Stimulated activated CD4-positive, alpha-beta T cell treated with anti-CD3 and anti-CD28 coated beads, Interleukin-1b, Interleukin-23, amount 100 ng/mL, for 24 hours (primary cell): Measurements from ENCODE around the gene CH25H.

Experiments used
- DNase-seq, 4 experiments: peaks; one replicate each; pipeline ENCODE4 v3.0.0-alpha.2; 2020; ENCODE audit warnings: low read depth in 4 of 4, low spot score in 1 of 4

CH25H gene

DNA sequence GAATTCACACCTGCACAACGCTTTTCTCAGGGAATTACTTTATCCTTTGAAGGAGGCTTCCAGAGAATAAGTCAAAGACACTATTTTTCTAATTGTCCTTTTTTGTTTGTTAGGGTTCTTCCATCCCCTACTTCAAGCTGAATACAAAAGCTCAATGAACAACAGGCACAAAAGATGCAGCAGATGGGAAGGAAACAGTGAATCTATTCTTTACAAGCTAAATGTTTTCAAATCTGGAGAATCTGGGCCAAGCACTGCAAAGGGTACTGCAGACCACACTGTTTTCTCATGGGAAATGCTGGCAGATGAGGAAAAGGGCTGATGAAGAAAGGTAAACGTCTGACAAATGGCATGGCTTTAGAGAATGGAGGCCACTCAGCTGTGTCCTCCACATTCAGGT is 25.9 kb upstream of the CH25H start:
- DNase-seq = no peak

- no peak for DNase-seq
These were observed 21.8 kb upstream of the CH25H start for GRCh38 chr10:89228962-89229361.

DNA sequence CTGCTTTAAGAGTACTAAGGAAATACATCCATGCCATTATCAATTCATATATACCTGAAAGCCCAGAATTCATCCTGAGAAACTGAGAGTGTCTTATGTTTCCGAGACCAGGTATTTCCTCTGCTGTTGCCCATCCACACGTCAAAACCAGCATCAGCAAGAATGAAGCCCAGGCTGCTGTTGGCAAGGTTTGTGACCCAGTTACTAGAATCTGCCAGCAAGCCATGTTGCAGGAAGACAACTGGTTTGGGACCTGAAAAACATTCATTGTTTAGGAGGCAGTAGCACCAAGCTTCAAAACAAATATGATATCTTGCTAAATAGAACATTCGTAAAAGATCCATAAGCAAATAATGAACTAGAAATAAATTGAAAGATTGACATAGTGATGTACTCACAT is 21.0 kb upstream of the CH25H start:
- DNase-seq = no peak

DNA sequence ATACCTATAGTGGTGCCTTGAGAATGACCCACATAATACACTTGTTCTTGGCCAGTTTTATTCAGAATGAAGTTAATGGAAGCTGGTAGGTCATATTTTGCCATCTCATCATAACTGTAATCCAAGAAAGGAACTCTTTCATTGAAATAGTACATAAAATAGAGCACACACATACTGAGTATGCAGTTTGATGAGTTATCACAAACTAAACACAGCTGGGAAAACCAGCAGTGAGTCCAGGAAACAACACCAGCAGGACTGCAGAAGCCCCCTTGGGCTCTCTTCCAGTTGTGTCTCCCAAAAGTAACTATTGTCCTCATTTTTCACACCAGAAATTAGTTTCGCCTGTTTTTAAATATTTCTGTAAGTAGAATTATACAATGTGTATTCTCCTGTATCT is 19.8 kb upstream of the CH25H start:
- DNase-seq = no peak

GRCh38 chr10:89224739-89225443 is 17.8 kb upstream of the CH25H start:
- no peak for DNase-seq

DNA sequence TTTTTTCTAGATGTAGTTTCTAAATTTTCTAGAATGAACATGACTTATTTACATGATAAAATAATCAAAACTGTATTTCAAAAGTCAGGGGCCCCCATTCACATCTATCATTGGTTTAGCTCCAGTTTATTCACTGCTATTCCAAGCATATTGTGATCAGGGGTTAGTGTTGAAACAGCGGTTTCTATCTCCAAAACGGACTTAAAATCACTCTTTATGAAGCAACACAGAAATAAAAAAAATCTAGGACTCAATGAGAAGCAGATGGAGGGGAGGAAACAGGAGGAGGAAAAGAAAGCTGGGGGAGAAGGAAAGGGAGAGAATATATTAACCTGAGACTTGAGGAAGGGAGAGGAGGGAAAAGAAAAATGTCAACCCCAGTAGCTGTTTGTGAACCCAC is 14.8 kb upstream of the CH25H start:
- no peak for DNase-seq

- DNase-seq = no peak
These were observed 12.5 kb upstream of the CH25H start for GRCh38 chr10:89219513-89220218.

DNA sequence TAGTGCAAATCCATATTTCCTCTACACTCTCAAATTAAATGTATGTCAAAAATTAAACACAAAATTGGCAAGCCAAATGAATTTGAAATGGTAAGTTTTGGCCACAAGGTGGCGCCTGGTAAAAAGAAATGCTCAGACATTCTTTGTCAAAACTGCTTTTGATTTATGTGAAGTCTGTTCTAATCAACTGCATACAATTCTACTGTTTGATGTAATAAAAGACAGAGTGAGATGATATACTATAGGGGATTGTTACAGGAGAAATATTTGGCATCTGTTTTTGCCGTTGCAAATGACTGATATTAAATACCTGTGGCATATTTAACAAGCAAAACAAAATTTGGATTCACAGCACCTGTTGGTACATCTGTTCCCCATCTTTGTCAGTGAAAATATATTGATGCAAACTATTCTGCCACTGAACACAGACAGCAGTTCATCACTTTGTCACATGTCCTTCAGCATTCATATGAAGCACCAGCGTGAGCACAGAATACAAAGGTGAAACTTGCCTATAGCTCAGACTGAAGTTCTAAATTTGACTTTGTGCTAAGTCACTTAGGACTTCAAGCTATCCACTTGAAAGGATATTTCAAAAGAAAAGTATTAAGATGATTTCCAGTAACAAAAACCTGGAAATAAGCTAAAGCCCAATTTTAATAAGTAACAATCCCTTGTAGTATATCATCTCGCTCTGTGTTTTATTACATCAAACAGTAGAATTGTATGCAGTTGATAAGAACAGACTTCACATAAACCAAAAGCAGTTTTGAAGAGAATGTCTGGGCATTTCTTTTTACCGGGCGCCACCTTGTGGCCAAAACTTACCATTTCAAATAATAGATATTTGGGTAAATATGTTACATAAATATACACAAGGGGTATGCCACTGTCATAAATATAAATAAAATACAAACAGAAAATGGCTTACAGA is 10.2 kb upstream of the CH25H start:
- peak; percentile 32 to 51 (median 48) for DNase-seq

DNA sequence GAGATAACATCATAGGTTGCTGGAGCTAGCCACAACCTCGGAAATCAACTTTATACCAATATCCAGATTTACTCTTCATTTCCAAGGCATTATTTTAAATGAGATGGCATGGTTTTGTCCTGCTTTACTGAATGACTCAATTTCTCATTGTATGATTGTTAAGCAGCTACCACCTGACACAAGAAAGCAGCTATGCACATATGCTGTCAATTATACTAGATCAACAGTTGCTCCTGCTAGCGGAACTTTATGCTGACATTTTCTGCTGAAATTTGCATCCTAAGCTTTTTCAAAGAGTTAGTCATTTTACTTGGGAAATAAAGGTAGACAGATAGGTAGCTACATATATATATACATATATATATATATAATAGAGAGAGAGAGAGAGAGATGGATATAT is 8.9 kb upstream of the CH25H start:
- DNase-seq = no peak

GRCh38 chr10:89215511-89215910 is 8.4 kb upstream of the CH25H start:
- no peak for DNase-seq

- no peak for DNase-seq
These were observed 7.5 kb upstream of the CH25H start for GRCh38 chr10:89214566-89215165.

DNA sequence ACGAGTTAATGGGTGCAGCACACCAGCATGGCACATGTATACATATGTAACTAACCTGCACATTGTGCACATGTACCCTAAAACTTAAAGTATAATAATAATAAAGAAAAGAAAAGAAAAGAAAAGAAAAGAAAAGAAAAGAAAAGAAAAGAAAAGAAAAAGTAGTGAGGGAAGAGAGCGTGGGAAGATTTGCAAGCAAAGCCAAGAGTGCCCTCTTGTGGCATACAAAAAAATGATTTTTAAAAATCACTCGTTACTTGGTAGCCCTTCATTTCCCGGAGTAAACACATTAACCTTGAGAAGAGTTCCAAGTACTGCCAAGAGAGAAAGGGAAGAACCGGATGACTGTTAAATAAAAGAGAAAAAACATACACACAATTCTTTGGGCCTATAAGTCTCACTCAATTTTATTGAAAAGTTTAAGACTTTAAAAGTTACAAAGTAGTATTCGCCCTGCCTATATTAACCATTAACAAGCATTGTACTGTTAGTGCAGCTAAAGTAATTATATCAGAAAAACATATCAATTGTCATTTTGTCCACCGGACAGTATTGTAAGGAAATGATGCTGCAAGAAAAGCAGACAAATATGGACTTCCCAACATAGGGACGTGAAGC is 6.2 kb upstream of the CH25H start:
- DNase-seq = no peak

DNA sequence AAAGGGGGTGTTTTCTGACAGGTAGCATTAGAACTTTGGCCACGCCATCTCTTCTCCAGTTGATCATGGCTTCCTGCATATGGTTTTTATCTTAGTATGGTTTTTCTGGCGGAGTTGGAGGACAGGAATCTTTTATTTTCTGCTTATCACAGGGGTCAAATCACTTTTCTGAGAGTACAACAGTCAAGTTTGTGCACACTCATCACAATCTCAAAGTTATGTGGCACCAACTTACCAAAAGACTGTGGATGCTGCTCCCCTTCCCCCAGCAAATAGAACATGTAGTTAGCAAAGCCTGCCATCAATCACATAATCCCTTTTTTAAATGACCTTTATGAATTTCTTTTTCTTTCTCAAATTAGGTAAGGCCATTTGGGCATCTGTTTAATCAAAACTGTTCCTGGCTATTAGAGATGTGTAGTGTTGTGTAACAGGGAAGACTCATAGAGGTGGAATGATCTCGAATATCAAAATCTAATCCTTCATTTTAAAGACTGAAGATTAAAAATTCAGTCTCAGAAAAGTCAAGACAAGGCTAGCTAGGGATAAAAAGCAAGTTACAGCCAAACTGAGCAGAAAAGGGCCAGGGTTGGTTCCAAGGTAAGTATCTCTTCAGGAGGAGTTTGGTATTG is 3.8 kb upstream of the CH25H start:
- no peak for DNase-seq

- DNase-seq = no peak
These were observed 2.6 kb upstream of the CH25H start for GRCh38 chr10:89209718-89210117.

DNA sequence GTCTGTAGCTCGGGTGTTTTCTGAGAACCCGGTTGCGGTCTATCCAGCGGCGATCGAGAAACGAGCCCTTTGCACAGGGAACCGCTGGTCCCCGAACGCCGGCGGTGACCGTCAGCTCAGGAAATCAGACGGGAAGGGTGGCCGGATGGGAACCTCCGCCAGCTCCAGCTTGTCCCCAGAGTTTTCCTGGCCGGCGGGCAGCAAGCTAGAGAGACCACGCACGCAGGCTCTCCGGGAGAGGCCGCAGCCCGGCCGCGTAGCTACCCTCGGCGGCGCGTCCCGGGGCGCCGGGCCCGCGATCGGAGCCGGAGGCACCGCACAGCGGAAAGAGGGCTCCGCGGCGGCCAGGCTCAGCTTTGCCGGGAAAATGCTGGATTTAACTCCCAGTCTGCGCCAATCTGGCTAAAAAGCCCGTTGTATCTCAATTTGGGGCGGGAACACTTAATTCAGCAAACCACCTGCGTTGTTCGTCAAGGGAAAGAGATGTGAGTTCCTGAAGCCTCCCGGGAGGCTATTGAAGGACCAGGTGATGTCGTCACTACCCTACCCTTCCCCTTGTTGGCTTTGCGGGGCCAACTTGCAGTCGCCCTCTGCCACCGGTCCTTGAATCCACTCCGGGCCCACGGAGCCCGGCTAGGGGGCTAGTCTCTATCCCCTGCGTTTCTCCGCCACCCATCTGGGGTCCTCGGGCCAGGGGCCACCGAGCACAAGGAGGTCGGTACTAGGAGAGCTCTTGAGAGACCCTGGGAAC is 859 bp upstream of the CH25H start:
- DNase-seq = no peak

DNA sequence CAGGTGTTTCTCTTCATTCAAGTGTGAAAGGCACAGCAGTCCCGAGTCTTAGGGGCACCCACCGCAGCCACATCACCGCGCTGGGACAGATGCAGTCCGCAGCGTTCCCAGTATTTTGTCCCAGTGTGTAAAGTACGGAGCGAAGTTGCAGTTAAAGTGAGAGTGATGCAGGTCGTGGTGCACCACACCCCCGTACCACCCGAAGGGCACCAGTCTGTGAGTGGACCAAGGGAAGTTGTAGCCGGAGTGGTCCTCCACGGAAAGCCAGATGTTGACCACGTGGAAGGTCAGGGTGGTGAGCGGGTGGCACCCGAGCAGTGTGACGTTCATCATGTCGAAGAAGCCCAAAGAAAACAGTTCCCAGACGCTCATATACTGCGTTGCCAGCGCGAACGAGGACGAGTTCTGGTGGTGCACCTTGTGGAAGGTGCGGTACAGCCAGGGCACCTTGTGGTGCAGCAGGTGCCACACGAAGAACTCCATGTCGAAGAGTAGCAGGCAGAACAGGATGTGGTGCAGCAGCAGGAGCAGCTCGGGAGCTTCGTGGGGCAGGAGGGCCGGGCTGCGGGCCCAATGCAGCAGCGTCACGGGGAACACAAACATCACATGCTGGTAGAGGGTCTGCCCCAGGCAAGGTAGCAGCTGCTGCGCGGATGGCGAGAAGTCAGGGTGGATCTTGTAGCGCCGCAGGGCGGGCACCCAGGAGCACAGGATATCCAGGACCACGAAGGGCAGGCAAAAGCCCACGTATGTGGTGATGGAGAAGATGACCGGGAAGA is 526 bp downstream of the CH25H start:
- peak in 1 of 4 experiments; percentile 6 for DNase-seq

DNA sequence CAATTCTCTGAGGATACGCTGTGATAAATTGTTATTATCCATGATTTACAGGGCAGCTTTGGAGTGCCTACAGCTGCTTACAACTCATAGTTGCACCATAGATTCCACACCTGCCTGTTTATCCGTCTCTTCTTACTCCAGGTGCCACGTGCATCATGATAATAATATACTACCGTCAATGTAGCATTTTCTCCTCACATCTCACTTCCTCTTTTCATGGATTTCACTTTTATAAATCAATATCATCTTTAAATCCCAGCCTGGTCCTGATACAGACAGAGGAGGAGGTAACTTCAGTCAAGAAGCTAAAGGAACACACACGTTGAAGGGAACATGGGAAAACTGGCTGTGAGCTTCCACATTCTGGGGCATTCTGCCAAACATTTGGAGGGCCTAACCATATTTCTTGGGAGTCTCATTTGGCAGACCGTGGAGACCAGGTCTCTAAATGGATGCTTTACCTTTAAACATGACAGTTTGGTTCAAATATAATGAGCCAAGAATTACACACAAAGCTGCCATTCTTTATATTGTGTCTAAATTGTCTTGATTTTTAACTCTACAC is 2.4 kb downstream of the CH25H start:
- DNase-seq = no peak

GRCh38 chr10:89203237-89203636 is 3.9 kb downstream of the CH25H start:
- no peak for DNase-seq

- DNase-seq = no peak
These were observed 5.1 kb downstream of the CH25H start for GRCh38 chr10:89202033-89202425.
